Esophagus squamous epithelium (tissue), 5 donors: ENCODE measurements around the gene IFITM2. TPM values are rescaled to one million over a fixed set of nuclear protein-coding genes. Genes with fewer than 3 reads are reported as not detected.
A peak's percentile ranks its signal among the peaks of the same experiment; 100 is the strongest.
"Not testable (repeated sequence)": the region's sequence is repeated elsewhere in the genome, so short reads cannot be mapped to it uniquely, and the experiment has no call there.

Experiments used
- DNase-seq: peaks from one replicate; lab custom pipeline; 2025; lab: John Stamatoyannopoulos, UW
- H3K27ac ChIP-seq, 4 donors: fragments of 200-600 bp; sonication (generic); one replicate each; pipeline ENCODE4 v1.5.1; 2016 to 2019; ENCODE audit warnings: mild to moderate bottlenecking in 1 of 4
- H3K27me3 ChIP-seq, 4 donors: fragments of 200-600 bp; sonication (generic); 1 replicate in 3 of 4; 2 replicates in 1 of 4; pipeline versions ENCODE4 v1.5.1 to v1.6.0; 2017 to 2021; ENCODE audit warnings: antibody characterized with exemption in 1 of 4
- H3K36me3 ChIP-seq, 3 donors: fragments of 200-600 bp; sonication (generic); one replicate each; pipeline ENCODE4 v1.5.1; 2016 to 2019
- H3K4me1 ChIP-seq, 3 donors: fragments of 200-600 bp; sonication (generic); one replicate each; pipeline ENCODE4 v1.5.1; 2017 to 2019
- H3K4me3 ChIP-seq, 4 donors: fragments of 200-600 bp; sonication (generic); 1 replicate in 3 of 4; 2 replicates in 1 of 4; pipeline ENCODE4 v1.5.1; 2016 to 2019; ENCODE audit warnings: mild to moderate bottlenecking in 2 of 4, moderate library complexity in 1 of 4
- H3K9me3 ChIP-seq, 3 donors: fragments of 200-600 bp; sonication (generic); one replicate each; pipeline ENCODE4 v1.5.1; 2016 to 2019
- POLR2A ChIP-seq, 4 donors: fragments of 450-650 bp; IDR thresholded peaks; one replicate each; pipeline ENCODE4 v1.6.1; 2017; ENCODE audit warnings: antibody characterized with exemption in 4 of 4, mild to moderate bottlenecking in 4 of 4, moderate library complexity in 3 of 4
- WGBS, 2 donors: methylation state at CpG; one replicate each; pipeline ENCODE4 v1.1.5; 2018; 5-methylcytosine and 5-hydroxymethylcytosine counted together
- intact Hi-C: fragments of 100-400 bp; cut with DNase I; formaldehyde crosslinking; loops from one replicate; pipeline ENCODE4 v1.15.0; 2022
- total RNA-seq, 4 donors: library from RNA; depleted of rRNA; stranded (reverse); fragments of >200 nt; gene quantifications; one replicate each; pipeline ENCODE4 v1.1.0, GENCODE V29; 2016
- TF ChIP-seq, protein P1 (sequence below), 6 experiments: fragments of 450-650 bp in 4 of 6; fragments of 200-600 bp in 2 of 6; sonication (generic) in 2 of 6; IDR thresholded peaks; one replicate each; pipeline ENCODE4 v1.5.1; 2016 to 2019; ENCODE audit warnings: antibody characterized with exemption in 6 of 6, mild to moderate bottlenecking in 4 of 6, moderate library complexity in 4 of 6
- donor health status: DM: yes; HTN: yes; CAD: no.

The IFITM2 gene
- total RNA-seq, 4 donors from 2014 or later: 14.4 to 67.5 (median 50.3) TPM

DNA sequence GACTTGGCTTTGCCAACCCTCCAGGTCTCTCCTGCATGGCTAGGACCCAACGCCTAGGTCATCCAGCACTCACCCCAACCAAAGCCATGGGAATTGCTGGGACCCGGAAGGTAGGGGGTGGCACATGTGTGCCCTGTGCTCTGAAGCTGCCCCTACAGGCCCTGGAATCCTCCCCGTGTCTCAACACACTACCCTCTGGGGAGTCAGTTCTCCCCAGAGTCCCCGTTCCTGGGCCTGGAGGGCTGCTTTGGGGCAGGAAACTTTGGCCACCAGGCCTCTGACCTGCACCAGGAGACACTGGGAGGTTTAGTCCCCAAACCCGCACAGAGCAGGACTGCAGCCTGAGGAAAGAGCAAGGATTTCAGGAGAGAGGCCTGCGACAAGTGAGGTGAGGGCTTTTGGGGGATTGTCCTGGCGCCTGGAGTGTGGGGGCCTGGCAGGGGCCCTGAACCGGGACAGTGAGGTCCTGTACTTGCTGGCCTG is 5.7 kb downstream of the IFITM2 start:
- peaks cover 36 to 83% (median 43%) of the 10 kb centered on the region in 3 donors for H3K4me1 ChIP-seq
- TF ChIP-seq, protein P1, sequence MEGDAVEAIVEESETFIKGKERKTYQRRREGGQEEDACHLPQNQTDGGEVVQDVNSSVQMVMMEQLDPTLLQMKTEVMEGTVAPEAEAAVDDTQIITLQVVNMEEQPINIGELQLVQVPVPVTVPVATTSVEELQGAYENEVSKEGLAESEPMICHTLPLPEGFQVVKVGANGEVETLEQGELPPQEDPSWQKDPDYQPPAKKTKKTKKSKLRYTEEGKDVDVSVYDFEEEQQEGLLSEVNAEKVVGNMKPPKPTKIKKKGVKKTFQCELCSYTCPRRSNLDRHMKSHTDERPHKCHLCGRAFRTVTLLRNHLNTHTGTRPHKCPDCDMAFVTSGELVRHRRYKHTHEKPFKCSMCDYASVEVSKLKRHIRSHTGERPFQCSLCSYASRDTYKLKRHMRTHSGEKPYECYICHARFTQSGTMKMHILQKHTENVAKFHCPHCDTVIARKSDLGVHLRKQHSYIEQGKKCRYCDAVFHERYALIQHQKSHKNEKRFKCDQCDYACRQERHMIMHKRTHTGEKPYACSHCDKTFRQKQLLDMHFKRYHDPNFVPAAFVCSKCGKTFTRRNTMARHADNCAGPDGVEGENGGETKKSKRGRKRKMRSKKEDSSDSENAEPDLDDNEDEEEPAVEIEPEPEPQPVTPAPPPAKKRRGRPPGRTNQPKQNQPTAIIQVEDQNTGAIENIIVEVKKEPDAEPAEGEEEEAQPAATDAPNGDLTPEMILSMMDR (IDR thresholded peaks at IDR 0.05): no peak
- no peak for TF ChIP-seq POLR2A (IDR thresholded peaks at IDR 0.05)
- H3K9me3 ChIP-seq: no peaks in the 10 kb centered on the region
- peak overlapping the region in 3 of 4 donors; percentile 51 to 77 (median 55) for H3K4me3 ChIP-seq
- H3K36me3 ChIP-seq: no peaks in the 10 kb centered on the region
- DNase-seq: no peak
- intact Hi-C loops: no loop called here
- WGBS, 2 donors: 20% methylated on average over 1 to 2 of the region's 8 CpGs
- H3K27me3 ChIP-seq: peaks cover 0 to 24% (median 0%) of the 10 kb centered on the region in 4 donors
- H3K27ac ChIP-seq: peak overlapping the region; percentile 85 to 92 (median 88)

DNA sequence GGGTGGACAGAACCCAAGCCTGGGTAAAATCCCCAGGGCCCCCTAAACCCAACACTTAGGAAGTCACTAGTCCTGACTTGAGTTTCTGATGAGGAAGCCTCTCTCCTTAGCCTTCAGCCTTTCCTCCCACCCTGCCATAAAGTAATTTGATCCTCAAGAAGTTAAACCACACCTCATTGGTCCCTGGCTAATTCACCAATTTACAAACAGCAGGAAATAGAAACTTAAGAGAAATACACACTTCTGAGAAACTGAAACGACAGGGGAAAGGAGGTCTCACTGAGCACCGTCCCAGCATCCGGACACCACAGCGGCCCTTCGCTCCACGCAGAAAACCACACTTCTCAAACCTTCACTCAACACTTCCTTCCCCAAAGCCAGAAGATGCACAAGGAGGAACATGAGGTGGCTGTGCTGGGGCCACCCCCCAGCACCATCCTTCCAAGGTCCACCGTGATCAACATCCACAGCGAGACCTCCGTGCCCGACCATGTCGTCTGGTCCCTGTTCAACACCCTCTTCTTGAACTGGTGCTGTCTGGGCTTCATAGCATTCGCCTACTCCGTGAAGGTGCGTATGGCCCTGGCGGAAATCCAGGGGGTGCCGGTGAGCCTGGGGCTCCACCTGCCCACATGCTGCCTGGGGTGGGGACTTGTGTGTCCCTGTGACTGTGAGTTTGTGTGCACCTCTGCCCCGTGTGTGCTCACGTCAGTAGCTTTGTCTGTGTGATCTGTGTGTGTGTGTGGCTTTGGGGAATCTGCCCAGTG is 6.4 kb downstream of the IFITM2 start, which contains the start of gene IFITM1:
IFITM1 (plus strand) TSS at position 254 of the 767 bp plus-strand sequence; CDS start at position 385, 131 bp downstream.
- peak within 1 kb of the TSS; percentile 85 to 92 (median 88) for H3K27ac ChIP-seq

DNA sequence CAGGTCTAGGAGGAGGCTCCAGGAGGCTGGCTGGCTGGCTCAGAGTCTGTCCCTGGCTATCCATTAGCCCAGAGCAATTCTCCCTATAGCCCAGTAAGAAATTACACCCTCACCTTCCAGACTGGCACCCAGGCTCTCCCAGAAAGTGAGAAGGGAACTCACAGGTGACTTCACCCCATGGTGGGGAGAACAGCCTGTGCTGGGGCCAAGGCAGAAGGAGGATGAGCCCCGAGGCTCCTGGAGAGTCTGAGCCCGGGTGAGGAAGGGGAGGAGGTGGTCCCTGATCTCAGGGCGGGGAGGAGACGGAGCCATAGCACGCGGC is 6.9 kb downstream of the IFITM2 start:
- intact Hi-C loops, H3K9me3 ChIP-seq, DNase-seq, H3K36me3 ChIP-seq: not testable (repeated sequence)
- 34% methylated on average over 3 of the region's 6 CpGs; no CpG with 5 or more reads in 1 of the 2 donors for WGBS, 2 donors
- Histone ChIP-seq H3K4me3 (peak overlapping the region; percentile 40 to 77 (median 53)), H3K27ac (peak overlapping the region; percentile 85 to 92 (median 88)), H3K27me3 (peaks cover 0 to 24% (median 0%) of the 10 kb centered on the region in 4 donors), H3K4me1 (peaks cover 31 to 79% (median 35%) of the 10 kb centered on the region in 3 donors)

More for the DNA sequence above, 6.4 kb downstream of the IFITM2 start, which contains the start of gene IFITM1:
- peaks cover 0 to 24% (median 0%) of the 10 kb centered on the region in 4 donors for H3K27me3 ChIP-seq
- peak within 1 kb of the TSS; percentile 40 to 77 (median 53) for H3K4me3 ChIP-seq
- H3K36me3 ChIP-seq: no peaks in the 10 kb centered on the region
- H3K9me3 ChIP-seq: no peaks in the 10 kb centered on the region
- TF ChIP-seq, protein P1 (IDR thresholded peaks at IDR 0.05): no peak
- TF ChIP-seq POLR2A (IDR thresholded peaks at IDR 0.05): peak in 3 of 4 donors; percentile 34 to 89 (median 80)
- no peak for DNase-seq
- peaks cover 33 to 79% (median 40%) of the 10 kb centered on the region in 3 donors for H3K4me1 ChIP-seq
- WGBS, 2 donors: 0 to 16% methylated on average over 11 to 16 of the region's 18 CpGs
- intact Hi-C loops: no loop called here

DNA sequence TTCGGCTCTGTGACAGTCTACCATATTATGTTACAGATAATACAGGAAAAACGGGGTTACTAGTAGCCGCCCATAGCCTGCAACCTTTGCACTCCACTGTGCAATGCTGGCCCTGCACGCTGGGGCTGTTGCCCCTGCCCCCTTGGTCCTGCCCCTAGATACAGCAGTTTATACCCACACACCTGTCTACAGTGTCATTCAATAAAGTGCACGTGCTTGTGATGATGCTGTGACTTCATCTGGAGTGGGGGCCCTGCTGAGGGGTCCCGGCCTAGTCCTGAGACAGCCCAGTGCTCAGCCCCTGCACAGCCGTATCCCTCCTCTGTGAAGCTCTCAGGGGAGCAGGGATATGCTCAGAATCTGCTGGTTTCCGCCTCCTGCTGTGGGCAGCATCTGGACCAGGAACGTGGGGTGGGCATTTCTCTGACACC is 7.5 kb downstream of the IFITM2 start:
- Histone ChIP-seq H3K27me3 (peaks cover 0 to 24% (median 0%) of the 10 kb centered on the region in 4 donors), H3K9me3 (no peaks in the 10 kb centered on the region), H3K36me3 (no peaks in the 10 kb centered on the region), H3K4me3 (peak overlapping the region; percentile 40 to 77 (median 53)), H3K27ac (peak overlapping the region; percentile 85 to 92 (median 88)), H3K4me1 (peaks cover 26 to 75% (median 30%) of the 10 kb centered on the region in 3 donors)
- no peak for TF ChIP-seq POLR2A (IDR thresholded peaks at IDR 0.05)
- TF ChIP-seq, protein P1 (IDR thresholded peaks at IDR 0.05): no peak
- 20 to 40% methylated on average over 4 to 7 of the region's 9 CpGs for WGBS, 2 donors
- DNase-seq: no peak
- intact Hi-C loops: no loop called here

DNA sequence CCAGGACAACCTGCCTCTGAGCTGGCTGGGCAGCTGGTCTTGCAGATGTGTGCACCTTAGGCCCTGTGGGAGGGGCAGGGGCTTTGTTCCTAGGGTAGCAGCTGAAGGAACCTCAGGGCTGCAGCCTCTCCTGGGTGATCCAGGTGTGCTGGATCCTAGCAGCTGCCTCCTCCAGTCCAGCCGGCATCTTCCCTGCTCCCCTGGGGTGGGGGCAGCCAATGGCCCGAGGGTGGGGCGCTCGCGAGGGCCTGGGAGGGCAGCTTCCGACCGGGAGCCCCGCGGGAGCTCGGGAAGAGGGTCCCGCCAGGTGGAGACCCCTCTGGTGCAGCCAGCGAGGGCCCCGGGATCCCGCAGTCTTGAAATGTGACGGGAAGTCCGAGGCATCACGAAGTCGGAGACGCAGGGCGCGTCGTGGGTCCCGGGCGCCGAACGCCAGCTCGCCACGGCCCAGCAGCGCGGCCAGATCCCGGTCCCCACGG is 7.9 kb downstream of the IFITM2 start:
- intact Hi-C loops: no loop called here
- TF ChIP-seq, protein P1 (IDR thresholded peaks at IDR 0.05): no peak
- no peak for TF ChIP-seq POLR2A (IDR thresholded peaks at IDR 0.05)
- Histone ChIP-seq H3K27ac (peak overlapping the region; percentile 85 to 92 (median 88)), H3K9me3 (no peaks in the 10 kb centered on the region), H3K4me3 (peak overlapping the region; percentile 40 to 77 (median 53)), H3K4me1 (peaks cover 26 to 78% (median 30%) of the 10 kb centered on the region in 3 donors), H3K36me3 (no peaks in the 10 kb centered on the region), H3K27me3 (peaks cover 0 to 24% (median 0%) of the 10 kb centered on the region in 4 donors)
- no peak for DNase-seq
- 66% methylated on average over 16 of the region's 32 CpGs; no CpG with 5 or more reads in 1 of the 2 donors for WGBS, 2 donors
